OCI-LY7 (cell line): ENCODE data around the gene NRDC.

Experiments
- CTCF ChIP-seq: fragments of 200-600 bp; sonication (generic); conservative IDR thresholded peaks from 2 replicates; pipeline ENCODE4 v1.5.1; 2014; ENCODE audit warnings: mild to moderate bottlenecking, antibody characterized with exemption, low read length, moderate library complexity, mixed read lengths
- EZH2phosphoT487 ChIP-seq: fragments of 200-600 bp; sonication (generic); IDR thresholded peaks from 2 replicates; pipeline ENCODE4 v1.6.1; 2018; ENCODE audit warnings: low read depth, borderline replicate concordance, mild to moderate bottlenecking, mixed run types, antibody characterized with exemption, low read length, moderate library complexity, mixed read lengths

- TF ChIP-seq CTCF (no peak), EZH2phosphoT487 (no peak)
Measured at GRCh38 chr1:51870603-51871350, 7.8 kb downstream of the NRDC start.
